GM12891 (cell line): ENCODE measurements around the gene ZYG11A.

Source experiments
- POLR2A ChIP-seq: IDR thresholded peaks from 2 replicates; pipeline ENCODE4 v1.6.1; 2011; ENCODE audit warnings: low read depth, low read length, control low read depth
- POLR2AphosphoS5 ChIP-seq: IDR thresholded peaks from 2 replicates; pipeline ENCODE4 v1.6.1; 2011; ENCODE audit warnings: low read depth, low read length, control low read depth
- POU2F2 ChIP-seq: IDR thresholded peaks from 2 replicates; pipeline ENCODE4 v1.6.1; 2011; ENCODE audit warnings: low read depth, mild to moderate bottlenecking, control low read depth, low read length, moderate library complexity
- SPI1 ChIP-seq: IDR thresholded peaks from 2 replicates; pipeline ENCODE4 v1.6.1; 2011; ENCODE audit warnings: low read depth, low read length, control low read depth
- TAF1 ChIP-seq: IDR thresholded peaks from 2 replicates; pipeline ENCODE4 v1.6.1; 2011; ENCODE audit warnings: low read depth, low read length, control low read depth

DNA sequence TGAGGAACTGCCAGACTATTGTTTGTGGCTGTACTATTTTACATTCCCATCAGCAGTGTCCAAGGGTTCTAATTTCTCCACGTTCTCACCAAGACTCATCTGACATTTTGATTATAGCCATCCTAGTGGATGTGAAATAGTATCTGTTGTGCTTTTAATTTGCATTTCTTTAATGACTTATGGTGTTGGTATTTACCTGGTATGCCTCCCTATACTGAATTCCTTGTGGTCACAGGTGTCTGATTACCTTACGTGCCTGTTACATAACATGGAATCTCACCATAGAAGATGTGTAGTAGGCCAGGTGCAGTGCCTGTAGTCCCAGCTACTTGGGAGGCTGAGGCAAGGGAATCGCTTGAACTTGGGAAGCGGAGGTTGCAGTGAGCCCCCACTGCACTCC lies 13.5 kb downstream of the ZYG11A start:
- TF ChIP-seq TAF1: no peak
- TF ChIP-seq POLR2A: no peak
- no peak for TF ChIP-seq POLR2AphosphoS5
- no peak for TF ChIP-seq POU2F2
- TF ChIP-seq SPI1: no peak
